Measurements from ENCODE around the gene COA5.
A peak's percentile ranks its signal among the peaks of the same experiment; 100 is the strongest.

The COA5 gene

GRCh38 chr2:98569197-98569793 lies 39.0 kb downstream of the COA5 start:
- no peak overlapping the region for H3K4me3 ChIP-seq (ENCODE audit: low read depth, low read length)
- DNase-seq (ENCODE audit: low read depth) = no peak
- TF ChIP-seq, protein P1, sequence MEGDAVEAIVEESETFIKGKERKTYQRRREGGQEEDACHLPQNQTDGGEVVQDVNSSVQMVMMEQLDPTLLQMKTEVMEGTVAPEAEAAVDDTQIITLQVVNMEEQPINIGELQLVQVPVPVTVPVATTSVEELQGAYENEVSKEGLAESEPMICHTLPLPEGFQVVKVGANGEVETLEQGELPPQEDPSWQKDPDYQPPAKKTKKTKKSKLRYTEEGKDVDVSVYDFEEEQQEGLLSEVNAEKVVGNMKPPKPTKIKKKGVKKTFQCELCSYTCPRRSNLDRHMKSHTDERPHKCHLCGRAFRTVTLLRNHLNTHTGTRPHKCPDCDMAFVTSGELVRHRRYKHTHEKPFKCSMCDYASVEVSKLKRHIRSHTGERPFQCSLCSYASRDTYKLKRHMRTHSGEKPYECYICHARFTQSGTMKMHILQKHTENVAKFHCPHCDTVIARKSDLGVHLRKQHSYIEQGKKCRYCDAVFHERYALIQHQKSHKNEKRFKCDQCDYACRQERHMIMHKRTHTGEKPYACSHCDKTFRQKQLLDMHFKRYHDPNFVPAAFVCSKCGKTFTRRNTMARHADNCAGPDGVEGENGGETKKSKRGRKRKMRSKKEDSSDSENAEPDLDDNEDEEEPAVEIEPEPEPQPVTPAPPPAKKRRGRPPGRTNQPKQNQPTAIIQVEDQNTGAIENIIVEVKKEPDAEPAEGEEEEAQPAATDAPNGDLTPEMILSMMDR (IDR thresholded peaks at IDR 0.05; ENCODE audit: control insufficient read depth, extremely low read depth, insufficient read depth) = peak; percentile 79

GRCh38 chr2:98568161-98568956 lies 40.0 kb downstream of the COA5 start:
- no peak overlapping the region for H3K4me3 ChIP-seq (ENCODE audit: low read depth, low read length)
- DNase-seq (ENCODE audit: low read depth) = no peak
- TF ChIP-seq, protein P1 (IDR thresholded peaks at IDR 0.05; ENCODE audit: control insufficient read depth, extremely low read depth, insufficient read depth) = no peak

- DNase-seq (ENCODE audit: low read depth) = no peak
- no peak overlapping the region for H3K4me3 ChIP-seq (ENCODE audit: low read depth, low read length)
- TF ChIP-seq, protein P1 (IDR thresholded peaks at IDR 0.05; ENCODE audit: control insufficient read depth, extremely low read depth, insufficient read depth) = no peak
Measured at GRCh38 chr2:98565941-98566340, 42.4 kb downstream of the COA5 start.

GRCh38 chr2:98565286-98565860 lies 42.9 kb downstream of the COA5 start:
- no peak overlapping the region for H3K4me3 ChIP-seq (ENCODE audit: low read depth, low read length)
- no peak for DNase-seq (ENCODE audit: low read depth)
- TF ChIP-seq, protein P1 (IDR thresholded peaks at IDR 0.05; ENCODE audit: control insufficient read depth, extremely low read depth, insufficient read depth) = no peak

DNA sequence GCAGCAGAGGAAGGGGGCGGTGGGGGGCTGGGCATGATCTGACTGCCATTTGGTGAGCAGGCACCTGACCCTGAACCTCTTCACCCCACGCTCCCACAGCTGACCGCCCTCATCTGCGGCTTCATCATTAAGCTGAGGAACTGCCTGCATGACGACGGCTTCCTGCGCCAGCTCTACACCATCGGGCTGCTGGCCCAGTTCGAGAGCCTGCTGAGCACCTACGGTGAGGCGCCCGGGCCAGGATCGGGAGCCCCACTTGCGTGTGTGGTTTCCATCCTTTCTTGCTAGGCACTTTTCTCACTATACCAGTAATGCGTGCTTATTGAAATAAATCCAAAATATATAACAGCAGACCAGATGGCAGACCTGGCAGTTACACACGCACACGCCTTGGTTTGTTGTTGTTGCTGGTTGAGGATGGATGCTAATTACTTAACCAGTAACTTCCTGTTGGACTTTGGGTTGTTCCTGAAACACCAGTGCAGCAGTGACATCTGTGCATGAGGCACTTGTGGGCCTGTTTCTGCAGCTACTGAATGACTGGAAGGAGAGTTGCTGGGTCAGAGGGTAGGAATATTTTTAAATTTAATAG lies 43.7 kb downstream of the COA5 start:
- TF ChIP-seq, protein P1 (IDR thresholded peaks at IDR 0.05; ENCODE audit: control insufficient read depth, extremely low read depth, insufficient read depth) = no peak
- H3K4me3 ChIP-seq (ENCODE audit: low read depth, low read length) = no peak overlapping the region
- no peak for DNase-seq (ENCODE audit: low read depth)

DNA sequence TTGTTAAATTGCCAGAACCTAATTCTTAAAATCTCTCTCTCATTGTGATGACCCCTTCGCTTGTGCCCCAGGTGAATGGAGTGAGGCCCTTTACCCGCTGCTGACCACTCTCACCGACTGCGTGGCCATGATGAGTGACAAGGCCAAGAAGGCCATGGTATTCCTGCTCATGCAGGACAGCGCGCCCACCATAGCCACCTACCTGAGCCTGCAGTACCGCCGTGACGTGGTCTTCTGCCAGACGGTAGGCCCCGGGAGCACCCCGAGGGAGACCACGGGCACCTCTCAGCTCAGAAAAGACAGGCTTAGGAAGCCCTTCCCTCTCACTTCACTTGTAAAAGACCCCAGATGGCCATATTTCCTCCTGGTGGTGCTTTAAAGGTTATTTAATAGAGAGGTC lies 44.9 kb downstream of the COA5 start:
- no peak overlapping the region for H3K4me3 ChIP-seq (ENCODE audit: low read depth, low read length)
- DNase-seq (ENCODE audit: low read depth) = no peak
- TF ChIP-seq, protein P1 (IDR thresholded peaks at IDR 0.05; ENCODE audit: control insufficient read depth, extremely low read depth, insufficient read depth) = no peak
